RWPE2 (cell line): ENCODE measurements around the gene DNAJB7.

Experiments used
- ATAC-seq: fragments of 200-7000 bp; cut with Tn5 transposase; 3 replicates; pipeline ENCODE4 v1.9.1; 2021; ENCODE audit warnings: low read depth
- DNase-seq: peaks from one replicate; pipeline ENCODE4 v3.0.0-alpha.2; 2020; ENCODE audit warnings: low spot score
- H3K27ac ChIP-seq: fragments of 450-650 bp; 2 replicates; pipeline ENCODE4 v1.5.1; 2017; ENCODE audit warnings: mild to moderate bottlenecking; ENCODE audit not compliant: poor library complexity, severe bottlenecking
- H3K27me3 ChIP-seq: fragments of 250-450 bp; sonication (Bioruptor Pico); 2 replicates; pipeline ENCODE4 v1.5.1; 2021; ENCODE audit warnings: mild to moderate bottlenecking, moderate library complexity; ENCODE audit not compliant: insufficient read depth, poor library complexity, severe bottlenecking
- H3K36me3 ChIP-seq: fragments of 250-450 bp; sonication (Bioruptor Pico); 2 replicates; pipeline ENCODE4 v1.5.1; 2020; ENCODE audit warnings: low read depth, mild to moderate bottlenecking, moderate library complexity
- H3K4me1 ChIP-seq: fragments of 250-450 bp; sonication (Bioruptor Pico); 2 replicates; pipeline ENCODE4 v1.5.1; 2021; ENCODE audit warnings: mild to moderate bottlenecking, moderate library complexity; ENCODE audit not compliant: insufficient read depth, poor library complexity, severe bottlenecking
- H3K4me3 ChIP-seq: fragments of 250-450 bp; sonication (Bioruptor Pico); 2 replicates; pipeline ENCODE4 v1.5.1; 2021; ENCODE audit warnings: mild to moderate bottlenecking, moderate library complexity; ENCODE audit not compliant: severe bottlenecking
- H3K9me3 ChIP-seq: fragments of 250-450 bp; sonication (Bioruptor Pico); 2 replicates; pipeline ENCODE4 v1.5.1; 2021; ENCODE audit warnings: mild to moderate bottlenecking, moderate library complexity; ENCODE audit not compliant: severe bottlenecking
- TF ChIP-seq, protein P1 (sequence below): fragments of 450-650 bp; IDR thresholded peaks from one replicate; pipeline ENCODE4 v1.5.1; 2017; ENCODE audit warnings: mild to moderate bottlenecking, moderate library complexity; ENCODE audit not compliant: poor library complexity, severe bottlenecking

DNAJB7 gene

DNA sequence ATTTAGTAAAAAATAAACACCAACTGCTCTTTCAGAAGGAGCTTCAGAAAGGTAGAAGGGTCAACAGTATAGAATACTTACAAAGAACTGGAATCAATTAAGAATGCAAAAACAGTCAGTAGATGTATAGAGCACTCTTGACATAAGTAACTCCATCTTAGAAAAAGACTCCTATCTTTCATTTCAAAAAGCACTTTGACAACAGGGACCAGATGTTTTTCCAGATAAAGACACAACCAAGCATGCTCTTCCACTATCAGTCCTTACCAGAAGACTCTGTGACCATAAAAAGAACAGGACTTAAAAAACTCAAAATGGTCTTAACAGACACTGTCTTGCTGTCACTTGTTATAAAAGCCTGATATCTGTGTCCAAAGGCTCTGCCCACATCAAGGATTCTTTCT lies 48.0 kb downstream of the DNAJB7 start:
- peaks cover 10% of the 10 kb centered on the region for H3K4me1 ChIP-seq

More for the DNA sequence above, 48.0 kb downstream of the DNAJB7 start:
- no peak overlapping the region for H3K27ac ChIP-seq
- ATAC-seq (no peak), DNase-seq (no peak)
- TF ChIP-seq, protein P1, sequence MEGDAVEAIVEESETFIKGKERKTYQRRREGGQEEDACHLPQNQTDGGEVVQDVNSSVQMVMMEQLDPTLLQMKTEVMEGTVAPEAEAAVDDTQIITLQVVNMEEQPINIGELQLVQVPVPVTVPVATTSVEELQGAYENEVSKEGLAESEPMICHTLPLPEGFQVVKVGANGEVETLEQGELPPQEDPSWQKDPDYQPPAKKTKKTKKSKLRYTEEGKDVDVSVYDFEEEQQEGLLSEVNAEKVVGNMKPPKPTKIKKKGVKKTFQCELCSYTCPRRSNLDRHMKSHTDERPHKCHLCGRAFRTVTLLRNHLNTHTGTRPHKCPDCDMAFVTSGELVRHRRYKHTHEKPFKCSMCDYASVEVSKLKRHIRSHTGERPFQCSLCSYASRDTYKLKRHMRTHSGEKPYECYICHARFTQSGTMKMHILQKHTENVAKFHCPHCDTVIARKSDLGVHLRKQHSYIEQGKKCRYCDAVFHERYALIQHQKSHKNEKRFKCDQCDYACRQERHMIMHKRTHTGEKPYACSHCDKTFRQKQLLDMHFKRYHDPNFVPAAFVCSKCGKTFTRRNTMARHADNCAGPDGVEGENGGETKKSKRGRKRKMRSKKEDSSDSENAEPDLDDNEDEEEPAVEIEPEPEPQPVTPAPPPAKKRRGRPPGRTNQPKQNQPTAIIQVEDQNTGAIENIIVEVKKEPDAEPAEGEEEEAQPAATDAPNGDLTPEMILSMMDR, result no peak
- H3K4me3 ChIP-seq, result no peak overlapping the region
- H3K27me3 ChIP-seq, result no peaks in the 10 kb centered on the region
- peaks cover 25% of the 10 kb centered on the region for H3K36me3 ChIP-seq
- no peaks in the 10 kb centered on the region for H3K9me3 ChIP-seq
